Cerebellar nuclear complex (tissue), 1 donor: ENCODE data around the gene C2CD2.

Experiments
- DNase-seq, 2 experiments: peaks; one replicate each; lab custom pipeline; 2025; lab: John Stamatoyannopoulos, UW

The C2CD2 gene

GRCh38 chr21:41914358-41914757, 39.5 kb downstream of the C2CD2 start:
- no peak for DNase-seq

- DNase-seq, result no peak
These were observed 40.6 kb downstream of the C2CD2 start for GRCh38 chr21:41913230-41913629.

GRCh38 chr21:41908829-41909228, 45.0 kb downstream of the C2CD2 start:
- DNase-seq, result no peak

GRCh38 chr21:41907496-41908258, 46.1 kb downstream of the C2CD2 start:
- DNase-seq, result no peak

GRCh38 chr21:41906770-41907169, 47.0 kb downstream of the C2CD2 start:
- DNase-seq, result no peak

GRCh38 chr21:41903559-41904351, 50.1 kb downstream of the C2CD2 start:
- DNase-seq, result no peak

- no peak for DNase-seq
These were observed 50.9 kb downstream of the C2CD2 start for GRCh38 chr21:41902946-41903345.

- no peak for DNase-seq
These were observed 52.0 kb downstream of the C2CD2 start for GRCh38 chr21:41901782-41902181.

- no peak for DNase-seq
These were observed 52.7 kb downstream of the C2CD2 start for GRCh38 chr21:41901099-41901498.

- DNase-seq, result no peak
These were observed 53.4 kb downstream of the C2CD2 start for GRCh38 chr21:41900401-41900800.

- no peak for DNase-seq
These were observed 54.2 kb downstream of the C2CD2 start for GRCh38 chr21:41899426-41900202.

GRCh38 chr21:41898998-41899397, 54.8 kb downstream of the C2CD2 start:
- DNase-seq, result no peak

- DNase-seq, result no peak
These were observed 56.1 kb downstream of the C2CD2 start for GRCh38 chr21:41897700-41898099.

GRCh38 chr21:41897047-41897669, 56.7 kb downstream of the C2CD2 start:
- no peak for DNase-seq

GRCh38 chr21:41895643-41896493, 58.0 kb downstream of the C2CD2 start:
- no peak for DNase-seq

GRCh38 chr21:41894922-41895557, 58.8 kb downstream of the C2CD2 start:
- DNase-seq, result no peak

GRCh38 chr21:41894511-41894910, 59.3 kb downstream of the C2CD2 start:
- DNase-seq, result no peak

- no peak for DNase-seq
These were observed 61.1 kb downstream of the C2CD2 start for GRCh38 chr21:41892726-41893125.

- no peak for DNase-seq
These were observed 62.7 kb downstream of the C2CD2 start for GRCh38 chr21:41891132-41891531.

- no peak for DNase-seq
These were observed 63.5 kb downstream of the C2CD2 start for GRCh38 chr21:41890355-41890754.
